ENCODE results near the gene CTIF.

GRCh38 chr18:48542513-48543181, 3.8 kb downstream of the CTIF start:
- TF ChIP-seq CTCF (IDR thresholded peaks at IDR 0.05; ENCODE audit: poor library complexity, severe bottlenecking), result no peak
- TF ChIP-seq EZH2 (IDR thresholded peaks at IDR 0.05; ENCODE audit: borderline replicate concordance, insufficient read depth, low read length, poor library complexity, severe bottlenecking), result no peak
- TF ChIP-seq REST (IDR thresholded peaks at IDR 0.05; ENCODE audit: borderline replicate concordance), result no peak
- no peak for TF ChIP-seq MXI1 (conservative IDR thresholded peaks at IDR 0.05; ENCODE audit: poor library complexity, severe bottlenecking)
- no peak for TF ChIP-seq EP300 (conservative IDR thresholded peaks at IDR 0.05; ENCODE audit: poor library complexity, severe bottlenecking)
- no peak for TF ChIP-seq TAF1 (IDR thresholded peaks at IDR 0.05; ENCODE audit: low read depth)
- TF ChIP-seq SMC3 (conservative IDR thresholded peaks at IDR 0.05; ENCODE audit: poor library complexity), result no peak
- TF ChIP-seq POLR2AphosphoS5 (IDR thresholded peaks at IDR 0.05), result no peak

All from neural cell (in vitro differentiated cells).